GM21786 (cell line): ENCODE measurements around the gene MSL3B.

ENCODE experiments used
- ATAC-seq: cut with Tn5 transposase; IDR thresholded peaks from one replicate; pipeline ENCODE4 v1.9.1; 2021; ENCODE audit not compliant: unreplicated experiment

The MSL3B gene

DNA sequence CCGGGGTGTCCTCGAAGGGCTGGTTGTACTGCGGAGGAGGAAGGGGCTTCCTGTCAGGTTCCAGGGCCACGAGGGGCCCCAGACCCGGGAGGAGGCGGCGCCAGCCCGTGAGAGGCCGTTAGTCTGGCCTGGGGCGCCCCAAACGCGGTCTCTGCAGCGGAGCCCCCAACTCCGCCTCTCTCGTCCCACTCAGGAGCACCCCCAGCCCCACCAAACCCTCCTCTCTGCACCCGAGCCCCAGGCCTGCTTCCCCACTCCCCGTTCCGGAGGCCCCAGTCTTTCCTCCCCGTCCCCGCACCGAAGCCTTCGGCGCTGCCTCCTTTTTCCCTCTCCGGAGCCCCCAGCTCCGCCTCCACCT is 14.3 kb downstream of the MSL3B start:
- ATAC-seq = no peak

DNA sequence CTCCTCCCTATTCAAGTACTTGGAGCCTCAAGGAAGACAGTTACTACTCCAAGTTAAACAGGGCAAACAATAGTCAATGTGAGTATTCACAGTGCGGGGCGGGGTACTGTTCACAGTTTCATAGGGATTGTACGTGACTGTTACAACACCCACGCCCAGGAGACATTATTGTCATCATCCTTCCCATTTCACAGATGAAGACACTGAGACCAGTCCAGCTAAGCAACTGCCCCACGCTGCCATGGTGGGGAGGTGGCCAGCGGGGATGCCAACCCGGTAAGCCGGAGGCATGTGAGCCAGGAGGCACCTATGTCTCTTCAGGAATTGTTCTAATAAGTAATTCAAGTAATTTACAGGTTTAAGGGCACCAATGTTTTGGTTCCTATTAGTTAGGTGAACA is 14.8 kb downstream of the MSL3B start:
- no peak for ATAC-seq

- ATAC-seq = no peak
Observed at GRCh38 chr2:233852056-233852455, 16.1 kb downstream of the MSL3B start.

GRCh38 chr2:233851169-233851568 is 17.0 kb downstream of the MSL3B start:
- no peak for ATAC-seq

GRCh38 chr2:233850745-233851144 is 17.4 kb downstream of the MSL3B start:
- no peak for ATAC-seq

DNA sequence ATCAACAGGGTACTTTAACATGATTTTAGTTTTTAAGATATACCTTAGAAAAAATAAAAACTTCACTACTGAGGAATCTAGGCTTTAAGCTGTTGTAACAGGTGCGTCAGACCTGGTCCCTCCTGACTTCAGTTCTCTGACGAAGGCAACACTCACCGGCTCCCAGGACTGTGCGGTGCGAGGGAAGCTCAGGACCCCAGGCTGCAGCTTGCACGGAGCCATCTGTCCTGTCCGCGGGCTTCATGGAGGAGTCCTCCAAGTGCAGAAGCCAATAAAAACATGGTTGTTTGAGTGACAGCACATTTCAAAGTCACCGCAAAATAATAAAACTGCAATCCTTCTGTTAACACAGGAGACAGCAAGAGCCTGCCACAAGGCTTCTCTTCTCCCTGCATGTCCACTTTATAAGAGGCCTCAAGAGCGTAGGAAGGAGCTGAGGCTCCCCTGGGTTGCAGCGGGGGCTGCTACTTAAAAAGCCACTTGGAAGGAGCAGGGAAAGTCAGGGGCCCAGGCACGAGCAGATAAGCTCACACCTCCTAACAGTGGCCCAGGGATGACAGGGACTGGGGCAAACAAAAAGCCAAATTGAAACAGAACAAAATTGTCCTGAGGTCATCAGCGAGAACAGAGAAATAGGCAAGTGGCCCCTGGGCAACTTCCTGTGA is 18.4 kb downstream of the MSL3B start:
- no peak for ATAC-seq

- no peak for ATAC-seq
Observed at GRCh38 chr2:233848276-233848675, 19.9 kb downstream of the MSL3B start.

GRCh38 chr2:233847248-233847898 is 20.8 kb downstream of the MSL3B start:
- ATAC-seq = no peak

- ATAC-seq = no peak
Observed at GRCh38 chr2:233846387-233847247, 21.6 kb downstream of the MSL3B start.

DNA sequence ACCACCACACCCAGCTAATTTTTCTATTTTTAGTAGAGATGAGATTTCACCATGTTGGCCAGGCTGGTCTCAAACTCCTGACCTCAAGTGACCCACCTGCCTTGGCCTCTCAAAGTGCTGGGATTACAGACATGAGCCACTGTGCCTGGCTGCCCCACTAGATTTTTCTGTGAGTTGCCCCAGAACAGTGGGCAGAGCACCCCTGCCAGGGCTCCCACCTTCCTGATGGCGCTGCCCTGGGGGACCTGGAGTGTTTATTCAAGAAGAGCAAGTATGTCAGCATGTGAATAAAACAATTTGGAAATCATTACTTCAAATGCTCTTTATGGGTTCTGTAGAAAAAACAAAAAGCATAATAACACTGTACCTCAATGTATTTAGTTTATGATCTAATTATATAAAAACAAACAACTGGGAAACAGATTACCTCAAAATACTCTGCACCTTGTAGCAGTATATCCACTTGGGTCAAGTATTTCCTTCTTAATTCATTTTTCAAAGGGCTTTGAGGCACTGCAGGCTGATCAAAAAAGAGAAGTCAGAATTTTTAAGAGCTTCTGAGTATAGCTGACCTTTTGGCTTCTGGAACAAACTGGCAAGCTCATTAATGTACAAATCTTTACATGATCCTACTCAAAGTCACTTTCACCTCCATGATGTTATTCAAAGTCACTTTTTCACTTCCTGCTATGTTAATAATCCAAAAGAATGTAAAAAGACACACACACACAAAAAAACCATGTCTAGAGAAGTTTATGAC is 22.7 kb downstream of the MSL3B start:
- ATAC-seq = no peak

- ATAC-seq = no peak
Observed at GRCh38 chr2:233844836-233845235, 23.4 kb downstream of the MSL3B start.

- no peak for ATAC-seq
Observed at GRCh38 chr2:233844064-233844807, 23.9 kb downstream of the MSL3B start.

DNA sequence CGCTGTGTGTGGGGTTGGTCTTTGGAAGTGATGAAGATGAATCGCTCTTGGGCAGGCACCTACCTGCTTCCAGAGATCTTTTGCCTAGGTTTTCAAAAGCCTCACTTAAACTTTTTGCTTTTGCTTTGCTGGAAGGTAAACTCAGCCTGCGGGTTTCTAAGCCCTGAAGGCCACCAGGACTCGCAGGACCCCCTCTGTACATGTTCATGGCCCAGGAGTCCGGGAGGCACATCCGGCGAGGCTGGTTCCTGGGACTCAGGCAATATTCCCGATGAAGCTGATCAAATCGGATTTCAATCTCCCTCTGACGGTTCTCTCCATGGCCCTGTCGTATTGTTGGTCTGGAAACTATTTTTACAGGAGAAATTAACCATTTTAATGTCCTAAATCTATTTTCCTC is 27.0 kb downstream of the MSL3B start:
- ATAC-seq = no peak

- no peak for ATAC-seq
Observed at GRCh38 chr2:233840520-233840919, 27.7 kb downstream of the MSL3B start.

GRCh38 chr2:233839447-233839820 is 28.8 kb downstream of the MSL3B start:
- ATAC-seq = no peak

- no peak for ATAC-seq
Observed at GRCh38 chr2:233838726-233839446, 29.3 kb downstream of the MSL3B start.

DNA sequence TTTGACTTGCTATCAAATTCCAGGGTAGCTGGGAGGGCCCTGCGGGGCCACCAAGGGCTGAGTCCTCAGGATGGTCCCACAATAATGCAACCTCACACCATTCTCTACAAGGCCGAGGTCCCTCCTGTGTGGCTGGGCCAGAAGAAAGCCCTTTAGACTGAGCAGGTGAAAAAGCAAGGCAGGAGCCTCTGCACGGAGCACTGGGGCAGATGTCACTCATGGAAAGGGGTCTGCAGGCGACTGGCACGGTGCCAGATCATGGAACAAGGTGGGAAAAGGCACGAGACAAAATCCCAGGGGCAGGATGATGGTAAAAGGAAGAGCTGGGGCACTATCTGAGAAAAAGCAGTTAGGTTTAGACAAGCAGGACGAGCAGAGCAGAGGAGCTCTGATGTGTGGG is 29.9 kb downstream of the MSL3B start:
- ATAC-seq = no peak

- ATAC-seq = no peak
Observed at GRCh38 chr2:233837694-233838229, 30.4 kb downstream of the MSL3B start.

DNA sequence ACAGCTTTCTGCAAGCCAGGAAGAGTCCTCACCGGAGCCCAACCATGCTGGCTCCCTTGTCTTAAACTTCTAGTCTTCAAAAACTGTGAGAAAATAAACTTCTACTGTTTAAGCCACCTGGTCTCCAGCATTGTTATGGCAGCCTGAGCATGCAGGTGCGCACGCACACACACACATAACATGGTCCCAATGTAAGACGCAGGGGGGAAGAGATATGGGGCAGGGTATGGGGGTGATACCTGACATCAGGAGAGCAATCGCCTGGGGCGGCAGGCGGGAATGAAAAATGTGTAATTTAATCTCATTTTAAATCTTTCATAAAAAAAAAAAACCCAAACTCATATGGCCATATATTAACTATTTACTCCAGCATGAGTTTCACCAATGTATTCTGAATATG is 31.8 kb downstream of the MSL3B start:
- ATAC-seq = no peak
